K562 (cell line): Measurements from ENCODE around the gene NEFH. TPM values are rescaled to one million over a fixed set of nuclear protein-coding genes. Genes with fewer than 3 reads are reported as not detected.

Source experiments
- CREB3 ChIP-seq: fragments of 450-650 bp; conservative IDR thresholded peaks from 2 replicates; pipeline ENCODE4 v1.6.1; 2016; ENCODE audit warnings: missing genetic modification characterization, low read depth, mild to moderate bottlenecking, missing compliant biosample characterization, moderate library complexity
- CXXC5 ChIP-seq: fragments of 250-450 bp; sonication (Bioruptor Pico); IDR thresholded peaks from 2 replicates; pipeline ENCODE4 v1.8.0; 2022; ENCODE audit warnings: inconsistent platforms, mild to moderate bottlenecking, moderate library complexity
- E2F1 ChIP-seq: sonication (generic); formaldehyde crosslinking; IDR thresholded peaks from 2 replicates; pipeline ENCODE4 v1.8.1; 2023; ENCODE audit warnings: mild to moderate bottlenecking, missing genetic modification reagents, moderate library complexity
- E2F3 ChIP-seq: fragments of 250-450 bp; sonication (Bioruptor Pico); IDR thresholded peaks from 2 replicates; pipeline ENCODE4 v1.4.0; 2020; ENCODE audit warnings: mild to moderate bottlenecking
- E2F5 ChIP-seq: sonication (generic); formaldehyde crosslinking; IDR thresholded peaks from 2 replicates; pipeline ENCODE4 v1.8.0; 2022; ENCODE audit warnings: mild to moderate bottlenecking, missing genetic modification reagents
- ELF2 ChIP-seq: fragments of 250-450 bp; sonication (Bioruptor Pico); IDR thresholded peaks from 2 replicates; pipeline ENCODE4 v1.5.0; 2021; ENCODE audit warnings: mild to moderate bottlenecking
- HCFC1 ChIP-seq: IDR thresholded peaks from 2 replicates; pipeline ENCODE4 v1.6.1; 2012; ENCODE audit warnings: low read depth, low read length, improper control_type of control experiment
- HDAC3 ChIP-seq: fragments of 450-650 bp; IDR thresholded peaks from 2 replicates; pipeline ENCODE4 v1.6.1; 2018; ENCODE audit warnings: borderline replicate concordance, mild to moderate bottlenecking, moderate library complexity; ENCODE audit not compliant: partially characterized antibody
- HEY1 ChIP-seq: fragments of 250-450 bp; sonication (Bioruptor Pico); IDR thresholded peaks from 2 replicates; pipeline ENCODE4 v1.5.0; 2020; ENCODE audit warnings: mild to moderate bottlenecking, moderate library complexity, borderline replicate concordance
- HMGXB4 ChIP-seq: sonication (generic); formaldehyde crosslinking; IDR thresholded peaks from 2 replicates; pipeline ENCODE4 v1.8.1; 2023; ENCODE audit warnings: mild to moderate bottlenecking, missing genetic modification reagents
- MAFF ChIP-seq: IDR thresholded peaks from 2 replicates; pipeline ENCODE4 v1.6.1; 2012; ENCODE audit warnings: low read length, improper control_type of control experiment
- MLLT1 ChIP-seq, 2 experiments: fragments of 450-650 bp; IDR thresholded peaks; 2 replicates each; pipeline ENCODE4 v1.6.1; 2016
- MLX ChIP-seq, 2 experiments: fragments of 450-650 bp in 1 of 2; sonication (generic) in 1 of 2; formaldehyde crosslinking; conservative IDR thresholded peaks; 2 replicates each; pipeline versions ENCODE4 v1.4.0 to v1.8.1; 2020 to 2022; ENCODE audit warnings: mild to moderate bottlenecking in 1 of 2, missing genetic modification reagents in 1 of 2
- SREBF1 ChIP-seq: fragments of 150-350 bp; IDR thresholded peaks from 2 replicates; pipeline ENCODE4 v1.6.1; 2014; ENCODE audit warnings: antibody characterized with exemption, low read depth, low read length, borderline replicate concordance
- TAF7 ChIP-seq: fragments of 450-650 bp; IDR thresholded peaks from 2 replicates; pipeline ENCODE4 v1.6.1; 2016; ENCODE audit warnings: missing genetic modification characterization, missing compliant biosample characterization
- ZBTB2 ChIP-seq: fragments of 450-650 bp; IDR thresholded peaks from 2 replicates; pipeline ENCODE4 v1.6.1; 2016; ENCODE audit warnings: antibody characterized with exemption
- ZNF584 ChIP-seq: fragments of 200-800 bp; sonication (Bioruptor generic); IDR thresholded peaks from 2 replicates; pipeline ENCODE4 v1.6.1; 2016; ENCODE audit warnings: low read depth, mild to moderate bottlenecking, missing genetic modification characterization, missing compliant biosample characterization
- ZNF699 ChIP-seq: fragments of 250-450 bp; sonication (Bioruptor Pico); IDR thresholded peaks from 2 replicates; pipeline ENCODE4 v1.8.0; 2021; ENCODE audit warnings: mild to moderate bottlenecking, moderate library complexity; ENCODE audit not compliant: insufficient replicate concordance
- polyA plus RNA-seq, 8 experiments: library from polyadenylated mRNA; depleted of rRNA in 4 of 8; stranded (reverse) in 5 of 8; unstranded in 3 of 8; fragments of >200 nt; fragmentation: Nextera tagmentation in 2 of 8; fragmentation: Illumina TruSeq in 1 of 8; extraction: Ambion mirVana in 2 of 8; extraction: Trizol in 1 of 8; gene quantifications; 2 replicates each; pipeline versions ENCODE4 v1.2.1 to v1.2.3, GENCODE V29; 2011 to 2014; ENCODE audit warnings: inconsistent platforms in 1 of 8, missing spikeins in 1 of 8
- total RNA-seq, 7 experiments: library from RNA; depleted of rRNA in 6 of 7; stranded (reverse); fragments of >200 nt in 6 of 7; fragmentation: Illumina TruSeq in 2 of 7; extraction: Trizol in 2 of 7; gene quantifications; 2 replicates each; pipeline versions ENCODE4 v1.2.1 to v1.2.3, GENCODE V29; 2011 to 2021; ENCODE audit warnings: low replicate concordance in 1 of 7

The NEFH gene
- total and polyA plus RNA-seq, 9 of the 15 experiments (the other 6 are each of a cell fraction or from before 2014, with no cell fraction given) = 2.3 to 26.9 (median 10.8) TPM

- TF ChIP-seq E2F5 = peak; percentile 70; the same call in 1 of the 2 replicates
- TF ChIP-seq HDAC3 = no peak
- TF ChIP-seq E2F1 (CRISPR knock-in tag) = peak; percentile 80
- TF ChIP-seq CREB3 (tag) = no peak
- TF ChIP-seq ZBTB2 = peak; percentile 78; the same call in 1 of the 2 replicates
- no peak for TF ChIP-seq ZNF584 (CRISPR knock-in tag)
- TF ChIP-seq E2F3 (CRISPR knock-in tag) = peak; percentile 68; the same call in 1 of the 2 replicates
- no peak for TF ChIP-seq HEY1
- peak; percentile 75 for TF ChIP-seq CXXC5 (CRISPR knock-in tag)
- TF ChIP-seq MLLT1 (IDR thresholded peaks at IDR 0.05) = no peak
- no peak; a peak in 1 of 4 replicates for TF ChIP-seq MLX (CRISPR knock-in tag; conservative IDR thresholded peaks at IDR 0.05)
- peak; percentile 91 for TF ChIP-seq HMGXB4 (CRISPR knock-in tag)
- peak; percentile 69 for TF ChIP-seq HCFC1
- no peak for TF ChIP-seq SREBF1
- TF ChIP-seq ELF2 (CRISPR knock-in tag) = no peak
- no peak for TF ChIP-seq ZNF699 (CRISPR knock-in tag)
- no peak for TF ChIP-seq TAF7 (tag)
- no peak for TF ChIP-seq MAFF
Observed at GRCh38 chr22:29480512-29481264, 670 bp downstream of the NEFH start (continued).
